Thoracic aorta (tissue), 2 donors: ENCODE measurements around the gene TBX15. TPM values are rescaled to one million over a fixed set of nuclear protein-coding genes. Genes with fewer than 3 reads are reported as not detected.

Experiments
- ATAC-seq: fragments of 150-250 bp; one replicate; pipeline ENCODE4 v1.8.0; 2017; ENCODE audit warnings: low read depth; ENCODE audit not compliant: insufficient number of reproducible peaks, low FRiP score
- DNase-seq: peaks from one replicate; pipeline ENCODE4 v3.0.0-alpha.2; 2020; ENCODE audit warnings: low spot score
- H3K27ac ChIP-seq, 2 donors: fragments of 200-600 bp; sonication (generic); 1 replicate in 1 of 2; 2 replicates in 1 of 2; pipeline ENCODE4 v1.5.1; 2016; ENCODE audit warnings: mild to moderate bottlenecking in 2 of 2, moderate library complexity in 2 of 2
- H3K27me3 ChIP-seq: fragments of 200-600 bp; sonication (generic); replicated peaks from 2 replicates; pipeline ENCODE4 v1.6.0; 2016; ENCODE audit warnings: mild to moderate bottlenecking; ENCODE audit not compliant: insufficient read depth
- H3K36me3 ChIP-seq: fragments of 200-600 bp; sonication (generic); one replicate; pipeline ENCODE4 v1.5.1; 2016
- H3K4me1 ChIP-seq, 2 donors: fragments of 200-600 bp; sonication (generic); 1 replicate in 1 of 2; 2 replicates in 1 of 2; pipeline versions ENCODE4 v1.5.1 to v1.6.0; 2016; ENCODE audit warnings: low read depth in 2 of 2, mild to moderate bottlenecking in 1 of 2; ENCODE audit not compliant: control insufficient read depth in 1 of 2
- H3K4me3 ChIP-seq: fragments of 200-600 bp; sonication (generic); 2 replicates; pipeline ENCODE4 v1.5.1; 2016; ENCODE audit warnings: mild to moderate bottlenecking
- H3K9me3 ChIP-seq: fragments of 200-600 bp; sonication (generic); 2 replicates; pipeline ENCODE4 v1.5.1; 2016
- total RNA-seq, 2 donors: library from RNA; depleted of rRNA; stranded (reverse); fragments of >200 nt; gene quantifications; one replicate each; pipeline versions ENCODE4 v1.1.0 to v1.2.3, GENCODE V29; 2016
- TF ChIP-seq, protein P1 (sequence below): fragments of 200-600 bp; sonication (generic); IDR thresholded peaks from one replicate; pipeline ENCODE4 v1.5.1; 2019; ENCODE audit warnings: antibody characterized with exemption

The TBX15 gene
- total RNA-seq, 2 donors from 2014 or later, result 1.5 to 6.8 TPM

DNA sequence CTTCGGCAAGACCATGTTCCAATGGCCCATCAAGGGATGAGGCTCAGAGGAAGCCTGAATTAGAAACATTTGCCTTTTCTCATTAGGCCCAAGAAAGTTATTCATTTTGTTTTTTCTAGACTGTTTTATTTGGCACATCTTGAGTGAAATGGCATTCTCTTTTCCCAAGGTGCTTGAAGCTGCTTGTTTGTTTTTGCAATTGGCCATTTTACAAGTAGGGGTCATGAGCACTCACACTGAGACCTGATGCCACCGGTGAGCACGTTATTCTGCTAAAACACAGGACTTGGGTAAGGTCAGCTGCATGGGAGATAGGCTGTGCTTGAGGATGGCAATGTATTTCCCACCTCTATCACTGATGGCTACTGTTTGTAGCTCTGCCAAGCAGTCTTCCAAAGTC, 128.1 kb downstream of the TBX15 start:
- no peaks in the 10 kb centered on the region for H3K4me1 ChIP-seq
- H3K27ac ChIP-seq, result no peak overlapping the region
- H3K27me3 ChIP-seq, result no peaks in the 10 kb centered on the region
- TF ChIP-seq, protein P1, sequence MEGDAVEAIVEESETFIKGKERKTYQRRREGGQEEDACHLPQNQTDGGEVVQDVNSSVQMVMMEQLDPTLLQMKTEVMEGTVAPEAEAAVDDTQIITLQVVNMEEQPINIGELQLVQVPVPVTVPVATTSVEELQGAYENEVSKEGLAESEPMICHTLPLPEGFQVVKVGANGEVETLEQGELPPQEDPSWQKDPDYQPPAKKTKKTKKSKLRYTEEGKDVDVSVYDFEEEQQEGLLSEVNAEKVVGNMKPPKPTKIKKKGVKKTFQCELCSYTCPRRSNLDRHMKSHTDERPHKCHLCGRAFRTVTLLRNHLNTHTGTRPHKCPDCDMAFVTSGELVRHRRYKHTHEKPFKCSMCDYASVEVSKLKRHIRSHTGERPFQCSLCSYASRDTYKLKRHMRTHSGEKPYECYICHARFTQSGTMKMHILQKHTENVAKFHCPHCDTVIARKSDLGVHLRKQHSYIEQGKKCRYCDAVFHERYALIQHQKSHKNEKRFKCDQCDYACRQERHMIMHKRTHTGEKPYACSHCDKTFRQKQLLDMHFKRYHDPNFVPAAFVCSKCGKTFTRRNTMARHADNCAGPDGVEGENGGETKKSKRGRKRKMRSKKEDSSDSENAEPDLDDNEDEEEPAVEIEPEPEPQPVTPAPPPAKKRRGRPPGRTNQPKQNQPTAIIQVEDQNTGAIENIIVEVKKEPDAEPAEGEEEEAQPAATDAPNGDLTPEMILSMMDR, result no peak
- no peaks in the 10 kb centered on the region for H3K36me3 ChIP-seq
- ATAC-seq (no peak), DNase-seq (no peak)
- no peak overlapping the region for H3K4me3 ChIP-seq
- no peaks in the 10 kb centered on the region for H3K9me3 ChIP-seq

GRCh38 chr1:118846443-118846842, 141.7 kb downstream of the TBX15 start:
- TF ChIP-seq, protein P1, result no peak
- no peak overlapping the region for H3K27ac ChIP-seq
- H3K36me3 ChIP-seq, result no peaks in the 10 kb centered on the region
- H3K9me3 ChIP-seq, result no peaks in the 10 kb centered on the region
- no peaks in the 10 kb centered on the region for H3K27me3 ChIP-seq
- no peaks in the 10 kb centered on the region for H3K4me1 ChIP-seq
- H3K4me3 ChIP-seq, result no peak overlapping the region
- DNase-seq (no peak), ATAC-seq (no peak)

- Histone ChIP-seq H3K4me3 (no peak overlapping the region), H3K36me3 (no peaks in the 10 kb centered on the region), H3K4me1 (no peaks in the 10 kb centered on the region), H3K9me3 (no peaks in the 10 kb centered on the region), H3K27ac (no peak overlapping the region), H3K27me3 (no peaks in the 10 kb centered on the region)
- TF ChIP-seq, protein P1, result no peak
- DNase-seq (no peak), ATAC-seq (no peak)
These were observed 145.5 kb downstream of the TBX15 start for GRCh38 chr1:118842452-118843201.

GRCh38 chr1:118841521-118841920, 146.6 kb downstream of the TBX15 start:
- TF ChIP-seq, protein P1, result no peak
- ATAC-seq (no peak), DNase-seq (no peak)
- Histone ChIP-seq H3K9me3 (no peaks in the 10 kb centered on the region), H3K36me3 (no peaks in the 10 kb centered on the region), H3K4me1 (no peaks in the 10 kb centered on the region), H3K4me3 (no peak overlapping the region), H3K27me3 (no peaks in the 10 kb centered on the region), H3K27ac (no peak overlapping the region)

Other genes with a start within 250 kb of the TBX15 start
- 10 to 100 TPM; 11.1 to 13.8 TPM for gene WARS2, start 152.3 kb upstream of the TBX15 start, total RNA-seq